T-helper 22 cell (primary cell): Measurements from ENCODE around the gene STK24.

Source experiments
- DNase-seq: peaks from one replicate; pipeline ENCODE4 v3.0.0-alpha.2; 2020; ENCODE audit warnings: low read depth

STK24 gene

DNA sequence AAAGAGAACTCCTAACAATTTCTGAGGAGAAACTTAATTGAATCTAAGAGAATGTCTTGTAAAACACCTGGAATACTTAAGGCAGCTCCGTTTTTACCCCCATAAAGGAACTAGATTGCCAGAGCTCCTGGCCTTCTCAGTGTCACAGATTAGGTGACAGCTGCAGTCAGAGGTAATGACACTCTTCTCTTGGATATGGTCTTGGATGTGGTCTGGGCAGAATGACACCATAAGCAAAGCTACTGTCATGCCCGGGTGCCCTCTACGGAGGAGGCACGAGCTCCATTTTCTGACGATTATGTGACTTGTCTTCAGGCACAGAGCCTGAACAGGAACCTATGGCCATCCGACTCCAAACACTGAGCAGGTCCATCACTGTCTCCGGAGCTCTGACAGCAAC is 46.7 kb downstream of the STK24 start:
- DNase-seq, result no peak

DNA sequence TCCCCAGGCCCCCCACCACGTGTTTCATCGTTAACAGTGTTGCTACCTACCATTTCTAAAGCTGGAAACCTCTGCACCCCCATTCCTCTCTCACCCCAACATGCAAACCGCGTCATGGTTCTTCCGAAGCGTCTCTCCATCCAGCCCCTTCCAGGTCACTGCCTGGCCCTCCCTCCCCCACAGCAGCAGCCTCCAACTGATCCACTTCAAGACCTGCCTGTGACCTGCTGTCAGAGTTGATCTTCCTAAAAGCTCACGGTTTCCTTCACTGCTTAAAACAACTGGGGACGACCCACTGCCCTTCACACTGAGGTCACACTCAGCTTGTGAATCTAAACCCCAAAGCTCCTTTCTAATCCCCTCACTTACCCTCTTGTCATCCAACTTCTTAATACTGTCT is 47.7 kb downstream of the STK24 start:
- no peak for DNase-seq

DNA sequence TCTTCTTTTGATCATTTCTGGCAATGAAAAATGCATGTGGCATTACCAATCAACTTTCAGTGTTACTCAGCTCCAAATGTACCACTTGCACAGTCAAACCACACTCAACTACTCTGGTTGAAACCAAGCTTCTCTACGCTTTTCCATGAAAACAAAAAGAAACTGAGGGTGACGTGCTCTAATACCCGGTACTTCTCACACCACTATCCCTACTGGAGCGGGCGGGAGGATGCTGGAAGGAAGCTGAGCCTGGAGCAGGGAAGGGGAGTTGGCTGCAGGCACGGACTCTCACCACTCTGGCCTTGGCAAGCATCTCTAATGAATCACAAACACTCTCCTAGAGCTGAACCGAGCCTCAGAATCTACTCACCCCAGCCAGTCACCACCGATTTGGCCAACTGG is 48.2 kb downstream of the STK24 start:
- no peak for DNase-seq

DNA sequence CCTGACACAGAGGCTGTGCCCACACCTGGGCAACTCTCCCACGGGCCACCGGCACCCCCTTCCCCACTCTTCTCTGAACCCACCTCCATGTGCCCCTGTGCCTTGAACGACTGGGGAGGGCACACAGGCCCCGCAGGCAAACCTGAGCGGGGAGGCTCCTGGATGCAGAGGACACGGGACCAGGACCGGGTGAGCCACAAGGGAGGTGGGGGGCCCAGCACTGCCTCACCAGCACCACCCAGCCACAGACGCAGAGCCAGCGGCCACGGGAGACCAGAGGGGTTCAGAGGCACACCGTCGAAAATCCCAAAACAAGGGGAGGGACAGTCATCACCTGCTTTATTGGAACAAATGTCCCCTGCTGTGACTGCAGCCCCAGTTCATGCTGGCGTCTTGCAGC is 49.4 kb downstream of the STK24 start:
- DNase-seq, result no peak

DNA sequence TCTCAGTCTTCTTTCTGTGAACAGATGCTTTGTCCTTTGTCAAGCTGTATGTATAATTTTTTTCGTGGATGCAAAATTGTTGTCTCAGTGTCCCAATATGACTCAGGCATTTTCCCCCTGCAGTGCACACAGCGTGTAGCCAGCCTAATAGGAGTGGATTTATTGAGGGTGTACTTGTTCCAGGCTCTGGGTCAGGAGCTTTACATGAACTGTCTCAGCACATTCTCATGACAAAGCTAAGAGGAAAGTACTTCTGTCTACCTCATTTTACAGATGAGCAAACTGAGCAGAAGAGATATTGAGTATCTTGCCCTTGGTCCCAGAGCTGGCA is 50.8 kb downstream of the STK24 start:
- DNase-seq, result no peak

DNA sequence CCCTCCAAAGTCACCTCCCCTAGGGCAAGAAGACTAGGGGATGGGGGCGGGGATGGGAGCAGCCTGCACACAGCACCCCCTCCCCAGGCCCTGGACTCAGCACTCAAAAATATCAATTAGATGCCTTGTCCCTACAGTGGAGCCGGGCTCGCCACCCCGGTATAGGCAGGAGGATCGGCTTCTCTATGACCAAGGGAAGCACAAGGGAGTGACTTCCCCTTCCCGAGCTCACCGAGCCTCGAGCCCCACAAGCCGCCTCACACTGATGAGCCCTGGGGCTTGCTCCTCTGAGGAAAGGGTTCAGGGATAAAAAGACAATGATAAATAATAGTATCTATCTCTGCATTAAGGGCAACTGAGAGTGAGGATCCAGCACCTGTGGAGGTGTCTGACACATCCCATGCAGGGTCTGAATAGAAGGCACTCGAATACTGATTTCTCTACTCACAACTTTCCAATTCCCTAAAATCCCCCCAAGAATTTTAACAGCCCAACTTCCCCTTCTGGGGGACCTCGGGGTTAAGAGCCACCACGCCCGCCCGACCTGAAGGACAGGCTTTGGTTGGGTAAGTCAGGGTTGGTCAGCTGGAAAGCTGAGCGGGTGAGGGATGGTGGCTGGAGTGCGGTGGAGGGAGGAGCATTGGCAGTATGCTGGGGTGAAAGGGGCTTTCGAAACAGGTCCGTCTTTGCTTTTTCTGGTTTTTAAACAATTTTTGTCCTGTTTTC is 51.3 kb downstream of the STK24 start:
- no peak for DNase-seq

DNA sequence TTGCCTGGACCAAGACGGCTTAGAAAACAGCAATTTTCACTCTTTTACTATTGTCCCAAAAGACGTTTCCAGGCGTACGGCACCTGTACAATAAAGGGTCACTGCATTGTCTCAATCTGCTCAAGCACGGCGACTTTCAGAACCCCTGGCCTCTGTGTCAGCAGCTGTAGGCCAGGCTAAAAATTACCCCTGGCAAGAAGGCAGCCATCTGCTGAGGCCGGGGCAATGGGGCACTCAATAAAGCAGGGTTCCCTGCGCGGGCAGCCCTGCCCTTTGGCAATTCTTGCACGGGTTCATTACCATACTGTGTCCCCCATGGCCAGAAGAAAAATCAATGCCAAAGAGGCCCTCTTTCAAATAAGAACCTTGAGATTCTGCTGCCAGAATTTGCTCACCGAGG is 52.1 kb downstream of the STK24 start:
- DNase-seq, result no peak

DNA sequence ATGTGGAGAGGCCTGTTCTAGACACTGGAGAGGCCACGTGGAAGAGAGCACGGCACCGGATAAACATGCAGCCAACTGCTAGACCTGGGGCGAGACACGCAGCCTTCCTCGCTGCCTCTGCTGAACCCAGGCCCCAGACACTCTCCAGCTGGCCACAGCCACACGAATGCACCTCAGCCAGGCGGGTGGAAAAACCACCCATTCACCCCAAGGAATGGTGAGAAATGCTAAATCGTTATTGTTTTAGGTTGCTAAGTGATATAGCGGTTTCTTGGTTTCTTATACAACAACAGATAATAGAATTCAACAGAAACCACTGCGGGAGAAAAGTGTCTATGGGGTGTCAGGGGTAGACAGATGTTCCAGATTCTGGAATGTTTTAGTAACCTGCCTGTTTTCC is 52.5 kb downstream of the STK24 start:
- DNase-seq, result no peak

DNA sequence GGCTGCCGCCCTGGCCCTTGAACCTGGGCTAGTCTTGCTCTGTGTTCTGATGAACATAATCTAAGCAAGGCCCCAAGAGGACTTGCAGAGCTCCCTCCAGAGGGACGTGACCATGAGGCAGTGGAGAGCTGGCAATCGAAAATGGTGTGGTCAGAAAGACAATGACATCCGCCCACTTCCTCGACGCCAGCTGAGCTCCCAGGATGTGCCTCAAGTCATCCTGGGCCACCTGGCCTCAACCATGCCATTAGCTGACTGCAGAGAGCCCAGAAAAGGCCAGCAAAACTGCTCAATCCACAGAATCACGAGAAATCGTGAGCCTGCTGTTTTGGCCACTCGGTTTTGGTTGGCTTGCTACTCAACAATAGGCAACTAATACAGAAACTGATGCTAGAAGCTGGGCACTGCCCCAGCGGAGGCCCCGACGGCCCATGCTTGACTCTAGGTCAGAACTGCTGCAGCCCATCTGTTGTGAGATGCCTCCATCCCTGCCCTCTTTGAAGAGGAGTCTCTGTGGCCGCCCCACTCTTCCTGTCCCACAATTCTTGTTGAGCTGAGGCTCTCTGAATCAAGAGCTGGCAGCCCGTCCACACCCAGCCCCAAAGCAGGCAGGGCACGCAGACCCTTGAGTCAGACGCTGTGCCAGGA is 53.3 kb downstream of the STK24 start:
- DNase-seq, result no peak

DNA sequence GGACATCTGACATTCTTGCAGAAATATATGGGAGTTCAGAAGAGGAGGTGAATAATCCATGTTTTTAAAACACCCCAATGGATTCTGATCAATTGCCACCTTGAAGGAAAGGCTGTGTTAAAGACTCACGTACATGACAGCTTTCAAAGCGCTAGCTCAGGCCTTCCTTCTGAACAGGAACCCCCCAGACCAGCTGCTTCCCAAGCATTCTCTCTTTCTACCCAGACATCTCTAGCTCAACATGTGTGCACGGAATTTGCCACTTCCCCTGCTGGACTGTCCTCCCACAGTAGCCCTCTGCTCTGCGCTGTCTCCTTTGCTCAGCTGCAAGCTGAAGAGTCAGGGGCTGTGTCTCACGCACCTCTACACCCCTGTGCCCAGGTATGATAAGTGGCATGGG is 54.5 kb downstream of the STK24 start:
- no peak for DNase-seq

DNA sequence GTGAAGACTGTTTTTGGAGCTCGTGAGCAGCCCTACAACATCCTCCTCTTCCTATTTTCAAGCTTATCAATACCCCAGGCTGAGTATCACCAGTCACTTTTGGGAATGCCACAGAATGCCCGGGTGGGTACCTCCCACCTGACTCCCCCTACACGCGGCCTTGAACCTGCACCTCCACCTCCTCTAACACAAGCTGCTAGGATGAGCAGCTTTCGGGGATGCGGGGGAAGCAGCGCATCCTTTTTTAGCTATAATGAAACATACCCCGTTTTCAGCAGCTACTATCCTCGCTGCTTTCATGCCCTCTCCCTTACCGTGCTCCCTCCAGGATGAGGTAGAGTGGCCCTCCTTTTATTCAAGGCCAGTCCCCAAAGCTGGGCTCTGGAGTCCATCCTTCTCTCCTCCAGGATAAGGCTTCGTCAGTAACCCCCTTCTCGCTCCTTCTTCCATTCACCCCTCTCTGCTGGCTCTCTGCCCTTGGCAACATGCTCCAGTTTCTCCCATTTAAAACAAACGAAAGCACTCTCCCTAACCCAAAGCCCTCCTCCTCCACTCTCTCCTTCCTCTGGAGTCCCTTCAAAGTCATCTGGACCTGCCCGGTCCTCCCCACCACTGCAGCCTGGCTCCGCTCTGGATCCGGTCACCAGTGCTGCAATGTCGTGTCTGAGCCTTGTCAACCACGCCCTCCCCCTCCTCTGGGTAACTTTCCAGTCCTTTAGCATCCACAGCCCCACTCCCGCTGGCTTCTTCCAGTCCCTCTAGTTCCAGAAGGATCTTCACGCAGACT is 55.3 kb downstream of the STK24 start:
- DNase-seq, result no peak

DNA sequence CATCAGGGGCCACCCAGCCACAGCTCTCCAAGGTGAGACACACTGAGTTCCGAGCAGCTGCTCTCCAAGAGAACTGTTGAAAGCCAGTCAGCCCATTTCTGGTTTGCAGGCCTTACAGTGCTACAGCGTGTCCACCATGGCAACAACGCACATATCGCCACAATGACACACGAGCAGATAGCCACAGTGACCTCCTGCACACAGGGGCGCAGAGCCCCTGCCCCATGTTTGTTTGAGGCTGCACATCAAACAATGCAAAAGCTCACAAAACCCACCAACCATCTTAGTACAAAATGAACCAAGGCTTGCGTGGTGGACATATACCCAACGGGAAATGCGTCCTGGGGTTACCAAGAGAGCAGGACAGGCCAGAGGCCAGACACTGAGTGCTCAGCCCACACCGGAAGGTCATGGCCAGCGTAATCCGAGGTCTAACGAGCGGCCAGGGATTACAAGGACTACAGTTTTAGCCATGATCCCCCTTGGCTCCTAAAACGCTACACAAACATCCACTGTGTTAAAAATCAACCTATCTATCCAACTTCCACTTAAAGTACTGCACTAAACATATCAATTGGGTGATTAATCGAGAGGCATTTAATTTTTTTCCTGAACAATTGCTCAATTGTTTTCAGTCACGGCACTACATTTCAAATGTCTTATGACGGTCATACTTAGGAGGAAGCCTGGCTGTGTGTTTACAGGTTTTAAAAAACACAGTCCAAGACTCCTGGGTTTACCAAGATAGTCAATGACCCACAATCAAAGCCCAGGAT is 56.0 kb downstream of the STK24 start:
- DNase-seq, result no peak

DNA sequence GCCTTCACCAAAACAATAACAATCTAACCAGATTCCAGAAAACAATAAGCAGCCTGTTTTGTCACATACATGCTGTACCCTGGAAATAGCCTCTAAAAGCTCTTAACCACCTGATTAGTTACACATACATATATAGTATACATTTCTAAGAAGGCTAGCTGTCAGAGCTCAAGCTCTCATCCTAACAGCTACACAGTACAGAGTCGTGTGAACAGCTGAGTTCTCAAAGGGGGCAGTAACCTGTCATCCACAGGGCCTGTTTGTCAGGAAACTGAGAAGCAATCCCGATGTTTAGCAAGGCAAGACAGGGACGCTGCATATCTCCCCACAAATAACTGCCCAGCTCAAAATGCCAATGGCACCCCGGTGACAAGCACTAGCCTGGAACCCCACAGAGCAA is 56.9 kb downstream of the STK24 start:
- no peak for DNase-seq

DNA sequence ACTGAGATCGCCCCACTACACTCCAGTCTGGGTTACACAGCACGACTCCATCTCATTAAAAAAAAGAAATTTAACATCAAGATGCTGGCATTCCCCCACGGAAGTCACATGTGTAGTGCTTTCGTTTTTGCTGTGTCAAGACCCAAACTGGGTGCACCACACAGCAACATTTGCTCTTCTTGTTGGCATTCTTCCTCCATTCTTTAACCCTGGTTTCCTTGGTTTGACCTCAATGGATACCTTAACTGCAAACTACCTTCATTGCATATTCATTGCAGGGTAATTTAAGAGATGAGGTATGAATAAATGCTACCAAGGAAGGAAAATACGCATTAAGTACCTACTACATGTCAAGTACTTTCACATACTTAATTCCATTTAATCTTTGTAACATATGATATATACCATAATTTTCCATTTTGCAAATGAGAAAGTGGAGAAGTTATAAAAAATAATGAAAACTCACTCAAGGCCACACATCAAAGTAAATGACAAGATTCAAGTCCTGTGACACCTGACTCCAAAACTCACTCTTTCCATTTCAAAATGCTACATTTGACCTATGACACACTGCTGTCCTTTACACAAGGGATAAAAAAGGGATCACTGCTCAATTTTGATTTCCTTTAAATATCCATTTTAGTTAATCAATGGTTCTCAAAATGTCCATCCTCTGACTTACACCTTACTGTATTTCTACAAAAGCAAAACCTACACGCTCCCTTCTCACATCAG is 59.2 kb downstream of the STK24 start:
- DNase-seq, result peak; percentile 57

DNA sequence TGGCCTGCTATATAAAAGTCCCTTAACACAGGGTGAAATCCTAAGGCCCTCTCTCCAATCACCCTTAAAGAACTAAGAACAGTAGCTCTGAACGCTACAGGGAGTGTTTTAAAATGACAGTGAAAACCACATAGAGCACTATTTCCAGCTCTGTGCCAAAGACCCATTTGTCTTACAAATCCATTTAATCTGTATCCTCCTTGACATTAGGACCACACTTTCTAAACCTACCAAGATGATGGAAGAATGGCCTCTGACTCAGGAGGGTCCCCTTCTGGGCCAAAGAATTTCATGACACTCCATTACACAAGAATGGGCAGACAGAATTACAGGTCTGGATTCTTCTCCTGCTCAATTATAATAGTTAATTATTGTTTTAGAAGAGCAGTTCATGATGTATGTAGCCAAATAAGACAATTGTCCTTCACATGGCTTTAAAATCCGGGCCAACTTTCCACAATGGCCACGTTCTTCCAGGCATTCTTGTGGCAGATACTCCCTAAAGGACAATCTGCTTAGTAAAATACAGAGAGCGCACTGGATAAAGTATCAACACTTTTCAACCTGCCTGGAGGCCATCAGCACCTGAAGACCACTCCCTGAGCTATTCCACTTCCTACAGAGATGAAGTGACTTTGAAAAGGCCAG is 61.0 kb downstream of the STK24 start:
- no peak for DNase-seq

DNA sequence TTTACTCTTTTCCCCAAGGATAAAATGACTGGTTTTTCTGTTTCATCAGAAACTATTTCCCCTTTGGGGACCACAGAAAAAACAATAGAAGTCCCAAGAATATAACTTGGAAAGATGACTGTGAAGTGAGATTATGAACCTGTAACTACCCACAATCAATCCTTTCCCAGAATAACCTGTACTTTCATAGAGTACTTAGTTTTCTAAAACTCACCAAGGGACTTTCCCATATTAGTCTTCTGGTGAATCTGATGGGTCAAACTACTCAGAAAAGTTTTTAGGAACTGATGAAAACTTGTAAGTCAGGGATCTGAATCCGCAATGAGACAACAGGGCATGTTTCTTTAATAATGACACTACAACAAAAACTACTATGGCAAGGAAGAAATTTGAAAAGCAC is 62.6 kb downstream of the STK24 start:
- DNase-seq, result no peak

DNA sequence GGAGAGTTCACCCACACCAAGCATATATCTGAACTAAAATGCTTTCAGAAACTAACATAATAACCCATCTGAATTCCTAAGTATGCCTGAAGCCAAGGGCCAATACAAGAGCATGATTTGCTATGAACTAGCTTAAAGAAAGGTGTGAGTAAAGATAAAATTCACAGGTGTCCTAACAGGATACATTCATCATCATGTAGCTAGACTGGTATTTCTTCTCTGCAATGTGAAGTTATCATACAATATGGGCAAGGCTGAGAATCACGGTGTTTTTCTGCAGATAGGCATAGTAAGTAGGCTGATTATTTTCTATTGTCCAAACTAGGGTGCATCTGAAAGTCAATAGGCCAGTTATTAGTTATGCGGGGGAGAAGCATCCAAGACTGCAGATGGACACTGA is 63.1 kb downstream of the STK24 start:
- DNase-seq, result no peak

DNA sequence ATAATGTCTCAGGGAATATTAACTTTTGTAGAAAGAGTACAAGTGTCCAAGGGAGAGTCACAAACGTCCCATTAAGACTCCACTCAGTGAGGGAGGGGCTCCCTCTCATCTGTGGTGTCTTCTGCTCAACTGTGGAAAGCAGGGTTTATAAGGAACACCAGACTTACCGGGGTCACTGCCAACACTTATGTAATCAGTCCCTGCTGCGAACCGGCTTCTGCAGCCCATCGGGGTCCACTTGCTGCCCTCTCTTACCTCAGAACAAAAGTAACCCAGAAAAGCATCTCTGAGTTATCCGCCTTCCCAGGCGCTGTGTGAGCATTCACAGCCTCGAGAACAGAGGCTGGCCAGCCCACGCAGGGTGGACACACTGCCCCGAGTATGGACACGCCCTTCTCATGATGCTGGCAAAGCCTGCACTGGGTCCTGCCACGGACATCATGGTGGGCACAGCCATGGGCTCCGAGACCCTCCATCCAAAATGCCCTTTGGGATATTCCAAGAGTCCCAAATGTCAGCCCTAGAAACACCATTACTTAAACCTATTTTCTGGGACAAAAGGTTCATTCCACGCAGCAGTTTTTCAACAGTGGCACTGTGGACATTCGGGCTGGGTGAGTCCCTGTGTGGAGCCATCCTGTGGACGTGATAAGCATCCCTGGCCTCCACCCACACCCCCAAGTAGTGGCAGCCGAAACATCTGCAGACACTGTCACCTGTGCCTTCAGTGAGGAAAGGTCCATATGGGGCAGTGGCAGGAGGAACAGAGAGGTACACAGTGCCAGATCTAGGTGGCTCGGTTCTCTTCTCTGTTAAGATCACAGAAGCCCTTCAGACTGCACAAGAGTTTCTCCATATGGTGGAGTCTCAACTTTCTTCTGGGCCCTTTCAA is 63.9 kb downstream of the STK24 start:
- no peak for DNase-seq

DNA sequence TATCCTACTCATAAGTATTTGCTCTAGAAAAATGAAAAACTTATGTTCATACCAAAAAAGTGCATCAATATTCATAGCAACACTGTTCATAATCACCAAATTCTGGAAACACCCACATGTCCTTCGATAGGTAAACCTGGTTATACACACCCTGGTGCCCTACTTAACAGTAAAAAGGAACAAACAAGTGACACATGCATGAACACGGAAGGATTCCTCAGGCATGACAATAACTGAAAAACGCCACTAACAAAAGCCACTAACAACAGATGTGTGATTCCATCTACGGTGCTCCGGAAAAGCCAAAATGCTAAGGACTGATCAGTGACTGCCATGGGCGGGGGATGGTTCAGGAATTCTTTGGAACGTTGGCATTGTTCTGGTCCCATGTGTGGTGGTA is 65.5 kb downstream of the STK24 start:
- DNase-seq, result no peak

DNA sequence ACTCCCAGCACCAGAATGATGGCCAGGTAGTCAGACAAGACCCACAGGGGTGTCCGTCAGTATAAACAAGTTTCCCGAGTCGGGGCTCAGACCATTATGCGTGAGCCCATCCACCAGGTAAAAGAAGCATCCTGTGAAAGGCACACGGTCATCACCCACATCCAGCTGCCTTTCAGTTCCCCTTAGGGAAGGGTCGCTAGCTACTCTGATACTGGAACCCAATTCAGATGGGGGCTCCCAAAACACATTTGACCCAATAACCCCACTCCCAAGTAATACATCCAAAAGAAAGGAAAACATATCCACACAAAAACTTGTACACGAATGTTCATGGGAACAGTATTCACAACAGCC is 66.8 kb downstream of the STK24 start:
- no peak for DNase-seq
